ENCODE measurements around the gene COA5.
A peak's percentile ranks its signal among the peaks of the same experiment; 100 is the strongest.

Gene COA5

DNA sequence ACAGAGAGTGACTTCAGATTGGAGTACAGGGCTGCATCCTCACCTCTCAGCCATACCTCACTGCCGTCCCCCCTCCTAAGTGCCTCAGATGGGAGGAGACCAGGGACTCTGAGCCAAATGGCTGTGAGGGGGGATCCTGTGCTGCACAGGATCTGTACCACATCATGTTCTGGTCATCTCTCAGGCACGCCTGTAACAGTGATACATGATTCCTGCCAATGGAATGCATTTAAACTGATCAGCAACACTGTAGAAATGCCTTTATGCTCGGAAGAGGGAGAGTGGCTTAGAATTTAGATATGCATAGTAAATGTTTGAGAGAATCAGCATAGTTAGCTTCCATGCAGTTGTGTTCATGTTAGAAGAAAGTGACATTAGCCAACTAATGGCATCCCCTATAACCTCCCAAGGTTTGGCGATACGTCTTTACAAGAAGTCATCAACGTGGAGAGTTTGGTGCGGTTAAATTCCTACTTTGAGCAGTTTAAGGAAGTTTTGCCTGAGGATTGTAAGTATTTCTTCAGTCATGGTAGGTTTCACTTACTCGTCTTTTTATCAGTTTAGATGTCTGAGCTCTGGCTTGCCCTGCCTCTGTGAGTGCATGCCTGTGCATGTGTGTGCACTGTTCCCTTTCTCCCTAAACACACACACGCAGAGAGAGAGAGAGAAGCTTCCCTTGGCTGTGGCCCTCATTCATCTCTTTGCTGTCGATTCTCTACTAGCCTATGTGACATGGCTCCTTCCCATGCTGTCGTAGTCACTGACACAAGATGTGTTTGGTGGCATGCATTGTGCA lies 40.0 kb downstream of the COA5 start:
- Histone ChIP-seq H3K4me3 (ENCODE audit: low read depth in 1 of 2, low read length in 1 of 2) (no peak overlapping the region), H3K27ac (no peak overlapping the region), H3K9me3 (no peaks in the 10 kb centered on the region), H3K36me3 (peaks cover 100% of the 10 kb centered on the region), H3K27me3 (no peaks in the 10 kb centered on the region), H3K4me1 (ENCODE audit: control insufficient read depth in 1 of 2, insufficient read depth in 1 of 2, low read depth in 1 of 2, low read length in 1 of 2) (peaks cover 0 to 3% of the 10 kb centered on the region in 2 experiments)
- TF ChIP-seq, protein P1, sequence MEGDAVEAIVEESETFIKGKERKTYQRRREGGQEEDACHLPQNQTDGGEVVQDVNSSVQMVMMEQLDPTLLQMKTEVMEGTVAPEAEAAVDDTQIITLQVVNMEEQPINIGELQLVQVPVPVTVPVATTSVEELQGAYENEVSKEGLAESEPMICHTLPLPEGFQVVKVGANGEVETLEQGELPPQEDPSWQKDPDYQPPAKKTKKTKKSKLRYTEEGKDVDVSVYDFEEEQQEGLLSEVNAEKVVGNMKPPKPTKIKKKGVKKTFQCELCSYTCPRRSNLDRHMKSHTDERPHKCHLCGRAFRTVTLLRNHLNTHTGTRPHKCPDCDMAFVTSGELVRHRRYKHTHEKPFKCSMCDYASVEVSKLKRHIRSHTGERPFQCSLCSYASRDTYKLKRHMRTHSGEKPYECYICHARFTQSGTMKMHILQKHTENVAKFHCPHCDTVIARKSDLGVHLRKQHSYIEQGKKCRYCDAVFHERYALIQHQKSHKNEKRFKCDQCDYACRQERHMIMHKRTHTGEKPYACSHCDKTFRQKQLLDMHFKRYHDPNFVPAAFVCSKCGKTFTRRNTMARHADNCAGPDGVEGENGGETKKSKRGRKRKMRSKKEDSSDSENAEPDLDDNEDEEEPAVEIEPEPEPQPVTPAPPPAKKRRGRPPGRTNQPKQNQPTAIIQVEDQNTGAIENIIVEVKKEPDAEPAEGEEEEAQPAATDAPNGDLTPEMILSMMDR (IDR thresholded peaks at IDR 0.05) = no peak

- TF ChIP-seq, protein P1 (IDR thresholded peaks at IDR 0.05) = no peak
- H3K9me3 ChIP-seq = no peaks in the 10 kb centered on the region
- no peak overlapping the region for H3K27ac ChIP-seq
- H3K4me3 ChIP-seq (ENCODE audit: low read depth in 1 of 2, low read length in 1 of 2) = no peak overlapping the region
- peaks cover 0 to 3% of the 10 kb centered on the region in 2 experiments for H3K4me1 ChIP-seq (ENCODE audit: control insufficient read depth in 1 of 2, insufficient read depth in 1 of 2, low read depth in 1 of 2, low read length in 1 of 2)
- no peaks in the 10 kb centered on the region for H3K27me3 ChIP-seq
- peaks cover 99% of the 10 kb centered on the region for H3K36me3 ChIP-seq
Measured at GRCh38 chr2:98565941-98566340, 42.4 kb downstream of the COA5 start.

DNA sequence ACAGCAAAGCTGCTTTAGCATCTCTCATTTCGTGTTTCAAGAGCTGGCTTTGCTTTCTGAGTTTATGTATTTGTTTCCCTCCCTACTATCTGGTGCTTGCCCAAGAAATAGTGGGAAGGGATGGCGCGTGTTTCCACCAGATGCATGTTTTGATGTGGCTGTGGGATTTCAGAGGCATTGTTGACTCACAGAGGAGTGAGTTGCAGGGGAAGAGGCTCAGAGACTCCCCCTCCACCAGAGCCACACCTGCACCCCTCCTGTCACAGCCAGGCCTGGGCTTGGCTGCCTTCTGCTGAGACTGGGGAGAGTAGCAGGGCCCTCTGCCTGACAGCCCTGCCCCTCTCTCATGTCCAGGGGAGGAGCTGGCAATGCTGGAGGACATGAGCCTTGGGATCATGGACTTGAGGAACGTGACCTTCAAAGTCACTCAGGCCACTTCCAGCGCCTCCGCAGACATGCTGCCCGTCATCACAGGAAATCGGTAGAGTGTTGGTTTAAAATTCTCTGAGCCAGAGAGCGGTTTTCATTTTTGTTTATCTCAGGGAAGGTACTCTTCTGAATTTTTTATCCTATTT lies 42.9 kb downstream of the COA5 start:
- TF ChIP-seq, protein P1 (IDR thresholded peaks at IDR 0.05) = no peak
- Histone ChIP-seq H3K9me3 (no peaks in the 10 kb centered on the region), H3K4me1 (ENCODE audit: control insufficient read depth in 1 of 2, insufficient read depth in 1 of 2, low read depth in 1 of 2, low read length in 1 of 2) (peaks cover 0 to 3% of the 10 kb centered on the region in 2 experiments), H3K36me3 (peaks cover 99% of the 10 kb centered on the region), H3K27me3 (no peaks in the 10 kb centered on the region), H3K4me3 (ENCODE audit: low read depth in 1 of 2, low read length in 1 of 2) (no peak overlapping the region), H3K27ac (peak overlapping the region; percentile 60)

GRCh38 chr2:98564541-98565132 lies 43.7 kb downstream of the COA5 start:
- TF ChIP-seq, protein P1 (IDR thresholded peaks at IDR 0.05) = no peak
- H3K4me3 ChIP-seq (ENCODE audit: low read depth in 1 of 2, low read length in 1 of 2) = no peak overlapping the region
- peak overlapping the region; percentile 60 for H3K27ac ChIP-seq
- peaks cover 0 to 3% of the 10 kb centered on the region in 2 experiments for H3K4me1 ChIP-seq (ENCODE audit: control insufficient read depth in 1 of 2, insufficient read depth in 1 of 2, low read depth in 1 of 2, low read length in 1 of 2)
- H3K36me3 ChIP-seq = peaks cover 99% of the 10 kb centered on the region
- H3K27me3 ChIP-seq = no peaks in the 10 kb centered on the region
- H3K9me3 ChIP-seq = no peaks in the 10 kb centered on the region

- Histone ChIP-seq H3K27ac (no peak overlapping the region), H3K27me3 (no peaks in the 10 kb centered on the region), H3K9me3 (no peaks in the 10 kb centered on the region), H3K36me3 (peaks cover 99% of the 10 kb centered on the region), H3K4me3 (ENCODE audit: low read depth in 1 of 2, low read length in 1 of 2) (no peak overlapping the region), H3K4me1 (ENCODE audit: control insufficient read depth in 1 of 2, insufficient read depth in 1 of 2, low read depth in 1 of 2, low read length in 1 of 2) (peaks cover 0 to 3% of the 10 kb centered on the region in 2 experiments)
- TF ChIP-seq, protein P1 (IDR thresholded peaks at IDR 0.05) = no peak
Measured at GRCh38 chr2:98563394-98563793, 44.9 kb downstream of the COA5 start.

Data from neutrophil (primary cell).